ENCODE results near the gene SPOCK1.

DNA sequence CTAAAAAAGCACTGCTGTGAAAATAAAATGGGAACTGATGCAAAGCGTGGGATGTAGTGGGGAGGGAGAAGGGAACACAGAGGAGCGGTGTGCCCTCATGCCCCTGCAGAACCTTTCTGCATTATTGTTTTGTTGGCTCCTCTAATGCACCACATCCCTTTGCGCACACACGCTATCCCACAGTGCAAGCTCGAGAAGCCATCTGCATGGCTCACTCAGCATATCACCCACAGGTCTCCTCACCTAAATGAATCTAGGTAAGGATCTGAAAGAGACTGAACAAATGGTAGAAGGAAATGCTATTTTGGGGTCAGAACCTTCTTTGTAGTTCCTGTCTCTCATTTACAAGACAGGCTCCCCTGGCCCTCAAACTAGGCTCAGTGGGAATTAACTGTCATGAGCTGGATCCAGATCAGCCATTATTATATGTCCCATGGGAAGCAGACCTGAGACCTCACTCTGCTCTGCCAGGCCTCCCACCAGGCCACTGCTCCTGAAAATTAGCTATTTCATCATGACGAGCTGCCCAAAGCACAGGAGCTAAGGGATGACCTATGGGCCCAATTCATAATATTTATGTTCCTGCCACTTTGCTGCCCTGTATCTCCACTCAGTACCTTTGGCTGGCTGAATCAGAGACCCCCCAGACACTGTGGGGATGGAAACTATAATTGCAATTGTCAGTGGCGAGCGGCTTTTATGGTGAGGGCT is 169.4 kb downstream of the SPOCK1 start:
- TF ChIP-seq, protein P1, sequence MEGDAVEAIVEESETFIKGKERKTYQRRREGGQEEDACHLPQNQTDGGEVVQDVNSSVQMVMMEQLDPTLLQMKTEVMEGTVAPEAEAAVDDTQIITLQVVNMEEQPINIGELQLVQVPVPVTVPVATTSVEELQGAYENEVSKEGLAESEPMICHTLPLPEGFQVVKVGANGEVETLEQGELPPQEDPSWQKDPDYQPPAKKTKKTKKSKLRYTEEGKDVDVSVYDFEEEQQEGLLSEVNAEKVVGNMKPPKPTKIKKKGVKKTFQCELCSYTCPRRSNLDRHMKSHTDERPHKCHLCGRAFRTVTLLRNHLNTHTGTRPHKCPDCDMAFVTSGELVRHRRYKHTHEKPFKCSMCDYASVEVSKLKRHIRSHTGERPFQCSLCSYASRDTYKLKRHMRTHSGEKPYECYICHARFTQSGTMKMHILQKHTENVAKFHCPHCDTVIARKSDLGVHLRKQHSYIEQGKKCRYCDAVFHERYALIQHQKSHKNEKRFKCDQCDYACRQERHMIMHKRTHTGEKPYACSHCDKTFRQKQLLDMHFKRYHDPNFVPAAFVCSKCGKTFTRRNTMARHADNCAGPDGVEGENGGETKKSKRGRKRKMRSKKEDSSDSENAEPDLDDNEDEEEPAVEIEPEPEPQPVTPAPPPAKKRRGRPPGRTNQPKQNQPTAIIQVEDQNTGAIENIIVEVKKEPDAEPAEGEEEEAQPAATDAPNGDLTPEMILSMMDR (conservative IDR thresholded peaks at IDR 0.05; ENCODE audit: low read depth, low read length): no peak
- TF ChIP-seq NFE2L2 (IDR thresholded peaks at IDR 0.05; ENCODE audit: low read depth, low read length): no peak
- no peak for TF ChIP-seq CHD1 (IDR thresholded peaks at IDR 0.05; ENCODE audit: low read depth, low read length)
- no peak for TF ChIP-seq BHLHE40 (IDR thresholded peaks at IDR 0.05; ENCODE audit: low read depth, low read length)
- TF ChIP-seq RAD21 (IDR thresholded peaks at IDR 0.05; ENCODE audit: low read length): no peak

Measured in IMR-90 (cell line).